Activated CD8-positive, alpha-beta memory T cell treated with anti-CD3 and anti-CD28 coated beads for 24 hours (primary cell): ENCODE measurements around the gene PCNX2.
"Not testable (repeated sequence)": the region's sequence is repeated elsewhere in the genome, so short reads cannot be mapped to it uniquely, and the experiment has no call there.

Experiments
- DNase-seq: peaks from one replicate; pipeline ENCODE4 v3.0.0-alpha.2; 2020

The PCNX2 gene

GRCh38 chr1:233094691-233095090 lies 200.8 kb downstream of the PCNX2 start:
- DNase-seq, result no peak

GRCh38 chr1:233094269-233094668 lies 201.3 kb downstream of the PCNX2 start:
- DNase-seq, result no peak

GRCh38 chr1:233090746-233091494 lies 204.6 kb downstream of the PCNX2 start:
- DNase-seq, result no peak

- DNase-seq, result no peak
Measured at GRCh38 chr1:233089251-233089650, 206.3 kb downstream of the PCNX2 start.

- DNase-seq, result no peak
Measured at GRCh38 chr1:233088613-233089012, 206.9 kb downstream of the PCNX2 start.

- no peak for DNase-seq
Measured at GRCh38 chr1:233086961-233087881, 208.3 kb downstream of the PCNX2 start.

GRCh38 chr1:233085566-233085965 lies 210.0 kb downstream of the PCNX2 start:
- DNase-seq, result no peak

GRCh38 chr1:233082778-233083550 lies 212.6 kb downstream of the PCNX2 start:
- DNase-seq, result no peak

- DNase-seq, result no peak
Measured at GRCh38 chr1:233081735-233082134, 213.8 kb downstream of the PCNX2 start.

GRCh38 chr1:233080827-233081226 lies 214.7 kb downstream of the PCNX2 start:
- DNase-seq, result not testable (repeated sequence)

- no peak for DNase-seq
Measured at GRCh38 chr1:233080286-233080685, 215.2 kb downstream of the PCNX2 start.

GRCh38 chr1:233079574-233079973 lies 216.0 kb downstream of the PCNX2 start:
- no peak for DNase-seq

GRCh38 chr1:233078396-233078795 lies 217.1 kb downstream of the PCNX2 start:
- DNase-seq, result no peak

- DNase-seq, result no peak
Measured at GRCh38 chr1:233075915-233076295, 219.6 kb downstream of the PCNX2 start.

GRCh38 chr1:233066087-233066486 lies 229.4 kb downstream of the PCNX2 start:
- DNase-seq, result no peak

GRCh38 chr1:233065685-233066084 lies 229.8 kb downstream of the PCNX2 start:
- DNase-seq, result no peak

GRCh38 chr1:233064988-233065387 lies 230.5 kb downstream of the PCNX2 start:
- DNase-seq, result no peak

- no peak for DNase-seq
Measured at GRCh38 chr1:233063462-233063861, 232.1 kb downstream of the PCNX2 start.

GRCh38 chr1:233061265-233061664 lies 234.3 kb downstream of the PCNX2 start:
- no peak for DNase-seq

GRCh38 chr1:233060461-233060994 lies 235.0 kb downstream of the PCNX2 start:
- DNase-seq, result no peak

GRCh38 chr1:233057836-233058235 lies 237.7 kb downstream of the PCNX2 start:
- no peak for DNase-seq

GRCh38 chr1:233055879-233056641 lies 239.5 kb downstream of the PCNX2 start:
- no peak for DNase-seq
